Activated naive CD8-positive, alpha-beta T cell treated with anti-CD3 and anti-CD28 coated beads, Interleukin-2, amount 50 U/mL, for 24 hours (primary cell): ENCODE measurements around the gene C2CD3.

ENCODE experiments used
- ATAC-seq: fragments of 150-1000 bp; cut with Tn5 transposase; one replicate; pipeline ENCODE4 v1.10.0; 2021
- DNase-seq: peaks from one replicate; pipeline ENCODE4 v3.0.0; 2021
- H3K27ac Mint-ChIP-seq: one replicate; pipeline ENCODE4 v1.8.0; 2021; ENCODE audit warnings: mild to moderate bottlenecking, mixed read lengths
- H3K27me3 Mint-ChIP-seq: one replicate; pipeline ENCODE4 v1.8.0; 2021; ENCODE audit warnings: mixed read lengths
- H3K36me3 Mint-ChIP-seq: one replicate; pipeline ENCODE4 v1.8.0; 2021; ENCODE audit warnings: low read depth, mixed read lengths
- H3K4me1 Mint-ChIP-seq: one replicate; pipeline ENCODE4 v1.8.0; 2021; ENCODE audit warnings: mixed read lengths
- H3K4me3 Mint-ChIP-seq: one replicate; pipeline ENCODE4 v1.8.0; 2021; ENCODE audit warnings: mild to moderate bottlenecking, moderate library complexity, mixed read lengths
- H3K9me3 Mint-ChIP-seq: one replicate; pipeline ENCODE4 v1.8.0; 2021; ENCODE audit warnings: mixed read lengths

Gene C2CD3

DNA sequence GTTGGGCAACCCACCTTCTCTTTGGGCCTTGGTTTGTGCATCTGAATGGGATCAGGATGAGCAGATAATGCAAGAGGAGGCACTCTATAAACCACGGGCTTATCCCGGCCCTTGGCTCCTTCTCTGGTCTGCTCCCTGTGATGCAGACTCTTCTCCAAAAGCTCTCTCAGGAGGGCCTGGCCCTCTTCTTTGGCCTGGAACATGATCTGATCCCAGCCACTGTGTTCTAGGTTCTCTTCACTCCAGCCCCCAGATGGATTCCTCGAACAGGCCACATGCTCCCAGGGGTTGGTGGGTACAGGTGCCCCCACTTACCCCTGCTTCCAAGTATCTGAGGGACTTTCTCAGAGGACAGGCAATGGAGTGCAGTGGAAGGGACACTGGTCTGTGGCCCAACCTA, 153.2 kb downstream of the C2CD3 start:
- ATAC-seq: no peak
- Mint-ChIP-seq H3K27ac (no peak overlapping the region), H3K27me3 (no peaks in the 10 kb centered on the region), H3K4me1 (peaks cover 45% of the 10 kb centered on the region), H3K9me3 (no peaks in the 10 kb centered on the region), H3K36me3 (peaks cover 34% of the 10 kb centered on the region), H3K4me3 (no peak overlapping the region)
- DNase-seq: no peak

DNA sequence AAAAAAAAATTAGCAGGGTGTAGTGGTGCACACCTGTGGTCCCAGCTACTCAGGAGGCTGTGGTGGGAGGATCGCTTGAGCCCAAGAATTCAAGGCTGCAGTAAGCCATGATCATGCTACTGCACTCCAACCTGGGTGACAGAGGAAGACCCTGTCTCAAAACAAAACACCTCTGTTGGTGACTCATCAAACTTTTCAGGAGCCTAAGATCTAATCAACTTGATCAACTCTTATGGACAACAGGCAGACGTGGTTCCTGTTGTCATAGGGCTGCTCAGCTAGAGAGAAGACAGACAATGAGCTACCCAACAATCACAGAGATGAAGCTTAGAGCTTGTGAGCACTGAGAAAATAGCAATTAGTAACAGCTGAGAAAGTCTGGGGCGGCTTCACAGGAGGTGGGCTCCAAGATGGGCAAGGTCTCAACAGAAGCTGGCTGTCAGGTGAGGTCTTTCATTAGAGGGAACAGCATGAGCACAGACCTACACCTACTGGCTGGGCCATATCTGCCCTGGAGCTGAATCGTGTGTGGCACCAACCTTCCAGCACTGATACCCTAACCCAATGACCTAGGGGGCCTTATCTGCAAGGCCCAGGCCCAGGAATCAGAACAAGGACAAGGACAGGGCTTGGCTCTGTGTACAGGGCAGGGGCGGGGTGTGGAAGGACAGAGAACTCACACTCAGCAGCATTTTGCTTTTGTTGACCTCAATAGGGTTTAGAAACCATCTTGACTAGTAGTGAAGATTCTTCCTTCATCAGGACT, 154.7 kb downstream of the C2CD3 start:
- Mint-ChIP-seq H3K27ac (peak overlapping the region; percentile 66), H3K36me3 (peaks cover 43% of the 10 kb centered on the region), H3K4me1 (peaks cover 60% of the 10 kb centered on the region), H3K4me3 (no peak overlapping the region), H3K27me3 (no peaks in the 10 kb centered on the region), H3K9me3 (no peaks in the 10 kb centered on the region)
- no peak for ATAC-seq
- no peak for DNase-seq

DNA sequence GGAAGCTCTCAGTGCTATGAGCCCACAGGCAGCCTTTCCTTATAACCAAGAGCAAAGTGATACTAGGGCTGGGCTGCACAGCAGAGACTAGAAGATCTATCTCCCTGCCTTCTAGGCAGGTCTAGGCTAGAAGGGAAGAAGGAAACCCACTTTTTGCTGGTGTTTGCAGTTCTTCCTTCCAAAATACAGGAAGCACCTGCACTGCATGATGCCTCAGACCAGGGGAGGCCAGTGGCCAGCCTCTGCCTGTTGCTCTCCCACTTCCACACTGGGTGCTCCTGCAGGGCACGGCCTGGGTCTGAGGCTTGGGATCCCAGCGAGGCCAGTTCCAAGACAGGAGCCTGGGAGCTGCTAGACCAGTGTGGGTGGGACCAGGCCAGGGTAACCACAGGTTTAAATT, 155.9 kb downstream of the C2CD3 start:
- Mint-ChIP-seq H3K36me3 (peaks cover 45% of the 10 kb centered on the region), H3K27me3 (no peaks in the 10 kb centered on the region), H3K4me1 (peaks cover 72% of the 10 kb centered on the region), H3K4me3 (no peak overlapping the region), H3K27ac (no peak overlapping the region), H3K9me3 (no peaks in the 10 kb centered on the region)
- ATAC-seq: no peak
- DNase-seq: no peak

DNA sequence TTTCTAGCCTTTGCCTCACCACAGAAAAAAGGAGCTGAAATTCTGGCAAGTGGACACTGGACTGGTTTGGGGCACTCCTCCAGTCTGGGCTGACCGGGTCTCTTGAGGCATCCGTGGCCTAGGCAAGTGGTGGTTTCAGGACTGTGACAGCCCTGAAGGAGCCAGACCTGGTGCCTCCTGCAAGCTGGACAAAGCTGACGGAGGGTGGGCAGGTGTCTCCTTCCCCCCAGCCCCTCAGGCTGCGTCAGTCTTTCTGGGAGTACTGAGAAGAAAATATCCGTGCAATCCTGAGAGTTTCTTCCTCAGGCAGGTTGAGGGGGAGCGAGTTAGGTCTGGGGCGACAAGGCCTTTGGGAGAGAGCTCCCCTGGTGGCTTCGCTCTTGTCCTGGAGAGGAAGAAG, 157.7 kb downstream of the C2CD3 start:
- Mint-ChIP-seq H3K27me3 (no peaks in the 10 kb centered on the region), H3K36me3 (peaks cover 45% of the 10 kb centered on the region), H3K27ac (no peak overlapping the region), H3K9me3 (no peaks in the 10 kb centered on the region), H3K4me1 (peaks cover 88% of the 10 kb centered on the region), H3K4me3 (no peak overlapping the region)
- DNase-seq: no peak
- no peak for ATAC-seq

DNA sequence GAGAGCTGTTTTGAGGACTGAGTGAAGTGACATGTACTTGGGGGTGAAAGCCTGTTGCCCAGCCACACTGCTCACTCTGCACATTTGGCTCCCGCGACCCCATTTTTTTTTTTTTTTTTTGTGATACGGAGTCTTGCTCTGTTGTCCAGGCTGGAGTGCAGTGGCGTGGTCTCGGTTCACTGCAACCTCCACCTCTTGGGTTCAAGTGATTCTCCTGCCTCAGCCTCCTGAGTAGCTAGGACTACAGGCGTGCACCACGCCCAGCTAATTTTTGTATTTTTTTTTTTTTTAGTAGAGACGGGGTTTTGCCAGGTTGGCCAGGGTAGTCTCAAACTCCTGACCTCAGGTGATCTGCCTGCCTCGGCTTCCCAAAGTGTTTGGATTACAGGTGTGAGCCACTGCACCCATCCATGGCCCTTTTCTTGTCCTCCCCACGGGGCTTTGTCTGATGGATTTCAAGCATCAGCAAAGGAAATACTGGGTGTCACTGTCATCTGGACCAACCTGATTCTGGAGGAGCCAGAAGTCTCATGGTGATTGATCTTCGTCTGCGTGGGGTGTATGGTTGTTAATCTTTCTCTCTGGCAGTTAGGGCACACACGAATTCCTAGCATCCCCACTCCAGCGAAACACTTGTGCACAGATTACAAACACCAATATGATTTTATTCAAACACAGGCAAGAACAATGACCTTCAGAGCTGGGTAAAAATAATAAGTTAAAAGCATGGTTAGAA, 158.6 kb downstream of the C2CD3 start:
- DNase-seq (no peak), ATAC-seq (no peak)
- Mint-ChIP-seq H3K36me3 (peaks cover 38% of the 10 kb centered on the region), H3K4me1 (peaks cover 94% of the 10 kb centered on the region), H3K4me3 (peak overlapping the region; percentile 52), H3K27me3 (no peaks in the 10 kb centered on the region), H3K9me3 (no peaks in the 10 kb centered on the region), H3K27ac (peak overlapping the region; percentile 98)

DNA sequence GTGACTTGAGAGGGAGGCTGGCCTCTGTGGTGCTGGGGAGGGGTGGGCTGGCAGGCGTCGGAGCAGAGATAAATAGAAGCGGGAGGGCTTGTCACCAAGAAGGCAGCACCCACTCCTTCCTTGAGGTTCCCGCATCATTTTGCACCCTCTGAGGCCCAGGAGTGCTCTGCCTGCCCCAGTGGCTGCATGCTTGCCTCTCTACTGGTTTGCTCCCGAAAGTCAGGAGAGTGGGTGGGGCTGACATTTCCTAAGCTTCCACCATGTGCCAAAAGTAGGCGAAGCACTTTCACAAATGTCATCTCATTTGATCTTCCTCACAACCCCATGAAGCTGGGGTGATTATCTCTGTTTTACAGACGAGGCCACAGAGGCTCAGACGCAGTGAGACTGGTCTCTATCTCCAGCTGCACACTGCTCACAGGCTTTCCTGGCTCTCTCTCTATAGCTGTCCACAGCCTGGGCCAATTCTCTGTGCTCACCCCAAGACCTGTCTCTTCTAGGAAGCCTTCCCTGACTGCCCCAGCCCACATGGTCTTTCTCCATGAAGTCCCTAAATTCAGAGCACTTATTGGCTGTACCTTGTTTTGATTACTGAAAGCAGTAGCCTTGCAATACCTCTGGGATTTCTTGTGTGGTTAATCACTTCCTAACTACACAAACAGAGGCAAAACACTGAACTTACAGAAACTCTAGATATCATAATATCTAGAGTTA, 159.3 kb downstream of the C2CD3 start:
- ATAC-seq: peak; percentile 85
- Mint-ChIP-seq H3K4me3 (peak overlapping the region; percentile 52), H3K27me3 (no peaks in the 10 kb centered on the region), H3K4me1 (peaks cover 91% of the 10 kb centered on the region), H3K36me3 (peaks cover 31% of the 10 kb centered on the region), H3K27ac (peak overlapping the region; percentile 98), H3K9me3 (no peaks in the 10 kb centered on the region)
- DNase-seq: peak; percentile 64

DNA sequence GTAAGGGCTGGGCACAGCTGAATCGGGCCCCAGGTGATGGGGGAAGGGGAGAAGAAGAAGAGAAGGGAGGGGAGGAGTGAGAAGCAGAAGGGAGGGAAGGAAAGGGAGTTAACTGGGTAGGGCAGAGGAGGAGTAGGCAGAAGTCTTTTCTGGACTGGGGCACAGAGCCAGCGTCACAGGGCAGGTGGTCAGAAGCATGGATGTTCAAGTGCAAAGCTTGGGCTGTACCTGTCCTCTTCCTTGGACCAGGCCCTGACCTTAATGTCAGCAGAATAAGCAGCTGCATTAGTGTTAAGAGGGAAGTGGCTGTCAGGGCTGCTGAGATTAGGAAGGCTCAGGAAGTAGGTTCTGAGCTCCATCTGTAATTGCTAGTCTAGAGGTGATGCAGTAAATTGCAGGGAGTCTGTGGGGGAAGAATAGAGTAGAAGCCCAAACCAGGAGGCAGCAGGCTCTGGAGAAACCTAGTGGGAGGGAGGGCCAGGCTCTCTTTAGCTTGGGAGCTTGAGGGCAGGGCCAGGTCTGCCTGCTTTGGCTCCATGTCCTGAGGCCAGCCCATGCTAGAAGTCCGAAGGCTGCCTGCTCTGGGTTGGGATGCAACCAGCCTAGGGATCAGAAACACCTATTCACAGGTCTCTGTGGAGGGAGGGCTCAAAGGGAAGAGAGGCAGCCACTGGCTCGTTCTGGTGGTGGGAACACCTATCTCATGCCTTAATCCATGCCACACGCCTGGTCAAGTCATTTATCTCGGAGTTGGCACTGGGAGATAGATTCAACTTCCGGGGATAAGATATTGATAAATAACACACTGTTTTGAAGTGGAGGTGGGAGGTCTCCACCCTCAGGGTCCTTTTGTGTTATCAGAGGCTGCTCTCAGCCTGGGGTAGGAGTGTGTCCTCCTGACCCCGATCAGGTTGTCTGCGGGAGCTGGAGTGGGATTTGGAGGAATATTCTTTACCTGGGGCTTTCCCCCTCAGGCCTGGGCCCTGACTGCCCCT, 160.2 kb downstream of the C2CD3 start:
- H3K36me3 Mint-ChIP-seq: peaks cover 24% of the 10 kb centered on the region

DNA sequence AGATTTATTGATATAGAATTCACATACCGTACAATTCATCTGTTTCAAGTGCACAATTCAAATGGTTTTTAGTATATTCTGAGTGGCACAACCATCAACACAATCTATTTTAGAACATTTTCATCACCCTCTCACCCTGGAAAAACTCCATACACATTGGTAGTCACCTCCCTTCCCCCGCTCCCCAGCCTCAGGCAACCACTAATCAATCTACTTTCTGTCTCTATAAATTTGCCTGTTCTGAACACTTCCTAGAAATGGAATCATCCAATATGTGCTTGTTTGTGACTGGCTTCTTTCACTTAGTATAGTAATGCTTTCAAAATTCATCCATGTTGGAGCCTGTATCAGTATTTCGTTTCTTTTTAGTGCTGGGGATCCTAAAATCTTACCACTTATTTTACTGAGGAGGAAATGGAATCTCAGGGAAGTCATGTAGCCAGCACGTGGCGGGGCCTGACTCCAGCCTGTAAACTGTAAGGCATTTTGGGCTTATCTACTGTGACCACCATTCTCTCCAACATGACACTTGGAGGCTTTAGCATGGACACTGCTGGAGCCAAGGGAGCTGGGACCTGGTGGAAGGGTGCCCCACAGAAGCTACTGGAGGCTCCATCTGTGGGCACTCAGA, 161.0 kb downstream of the C2CD3 start:
- ATAC-seq (no peak), DNase-seq (no peak)
- Mint-ChIP-seq H3K36me3 (peaks cover 24% of the 10 kb centered on the region), H3K27ac (peak overlapping the region; percentile 98), H3K9me3 (no peaks in the 10 kb centered on the region), H3K4me3 (no peak overlapping the region), H3K4me1 (peaks cover 92% of the 10 kb centered on the region), H3K27me3 (no peaks in the 10 kb centered on the region)

More for the DNA sequence above, 160.2 kb downstream of the C2CD3 start:
- DNase-seq (no peak), ATAC-seq (no peak)
- Mint-ChIP-seq H3K4me1 (peaks cover 91% of the 10 kb centered on the region), H3K9me3 (no peaks in the 10 kb centered on the region), H3K27me3 (no peaks in the 10 kb centered on the region), H3K27ac (peak overlapping the region; percentile 98), H3K4me3 (peak overlapping the region; percentile 52)

DNA sequence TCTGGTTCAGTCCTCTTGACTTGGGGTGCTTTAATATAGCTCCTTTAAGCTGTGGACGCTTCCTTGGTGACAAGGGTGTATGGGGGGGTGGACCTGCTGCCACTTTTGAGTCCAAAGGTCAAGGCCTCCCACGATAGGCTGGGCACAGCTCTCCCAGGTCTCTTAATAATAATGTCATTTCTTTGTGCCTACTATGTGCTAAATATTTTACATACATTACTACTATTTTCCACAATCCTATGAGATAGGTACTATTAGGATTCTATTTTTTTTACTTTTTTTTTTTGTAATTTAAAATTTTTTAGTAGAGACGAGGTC, 161.6 kb downstream of the C2CD3 start:
- Mint-ChIP-seq H3K9me3 (no peaks in the 10 kb centered on the region), H3K4me1 (peaks cover 91% of the 10 kb centered on the region), H3K36me3 (peaks cover 19% of the 10 kb centered on the region), H3K4me3 (peak overlapping the region; percentile 26), H3K27ac (peak overlapping the region; percentile 83), H3K27me3 (no peaks in the 10 kb centered on the region)
- ATAC-seq (no peak), DNase-seq (no peak)

DNA sequence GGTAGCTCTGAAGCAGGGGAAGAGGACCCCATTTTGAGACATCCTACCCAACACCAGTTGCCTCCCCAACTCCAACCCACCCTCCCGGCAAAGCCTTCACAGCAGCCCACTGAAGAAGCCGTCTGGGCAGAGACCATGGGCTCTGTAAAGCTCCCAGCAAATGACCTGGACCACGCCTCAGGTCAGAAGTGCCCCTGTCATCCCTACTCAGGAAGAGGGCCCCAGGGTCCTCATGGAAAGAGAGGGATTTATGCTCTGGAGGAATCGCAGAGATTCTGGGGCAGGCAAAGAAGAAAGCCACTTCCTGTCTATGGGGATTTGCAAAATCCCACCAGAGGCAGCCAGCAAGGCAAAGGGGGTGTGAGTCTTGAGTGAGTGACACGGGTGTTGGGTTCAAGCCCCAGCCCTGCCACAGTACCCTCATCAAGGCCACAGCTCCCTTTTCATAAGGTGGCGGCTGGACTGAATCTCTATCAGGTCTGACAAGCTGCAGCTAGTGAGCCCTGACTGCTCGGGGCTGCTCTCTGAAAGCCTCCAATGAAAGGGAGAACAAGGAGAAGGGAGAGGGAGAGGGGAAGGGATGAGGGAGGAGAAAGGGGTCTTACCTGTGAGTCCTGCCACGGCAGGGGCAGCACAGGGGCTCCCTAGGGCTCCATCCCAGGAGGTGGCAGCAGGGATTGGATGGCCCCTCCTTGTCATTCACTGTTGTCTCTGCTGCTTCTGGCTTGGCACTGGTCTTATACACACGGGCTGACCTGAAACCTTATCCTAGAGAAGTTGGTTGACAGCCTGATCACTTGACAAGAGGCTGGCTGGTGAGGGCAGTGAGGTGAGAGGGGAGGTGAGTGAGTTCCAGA, 162.2 kb downstream of the C2CD3 start, which contains the start of gene UCP3:
TSS of gene UCP3 (minus strand) at position 713 of the 857 bp plus-strand sequence. CDS start 2,043 bp downstream, outside the sequence.
- Mint-ChIP-seq H3K4me1 (peaks cover 90% of the 10 kb centered on the region), H3K27me3 (no peaks in the 10 kb centered on the region), H3K4me3 (peak within 1 kb of the TSS; percentile 26), H3K36me3 (peaks cover 16% of the 10 kb centered on the region), H3K27ac (peak within 1 kb of the TSS; percentile 98), H3K9me3 (no peaks in the 10 kb centered on the region)
- no peak for ATAC-seq
- DNase-seq: no peak

DNA sequence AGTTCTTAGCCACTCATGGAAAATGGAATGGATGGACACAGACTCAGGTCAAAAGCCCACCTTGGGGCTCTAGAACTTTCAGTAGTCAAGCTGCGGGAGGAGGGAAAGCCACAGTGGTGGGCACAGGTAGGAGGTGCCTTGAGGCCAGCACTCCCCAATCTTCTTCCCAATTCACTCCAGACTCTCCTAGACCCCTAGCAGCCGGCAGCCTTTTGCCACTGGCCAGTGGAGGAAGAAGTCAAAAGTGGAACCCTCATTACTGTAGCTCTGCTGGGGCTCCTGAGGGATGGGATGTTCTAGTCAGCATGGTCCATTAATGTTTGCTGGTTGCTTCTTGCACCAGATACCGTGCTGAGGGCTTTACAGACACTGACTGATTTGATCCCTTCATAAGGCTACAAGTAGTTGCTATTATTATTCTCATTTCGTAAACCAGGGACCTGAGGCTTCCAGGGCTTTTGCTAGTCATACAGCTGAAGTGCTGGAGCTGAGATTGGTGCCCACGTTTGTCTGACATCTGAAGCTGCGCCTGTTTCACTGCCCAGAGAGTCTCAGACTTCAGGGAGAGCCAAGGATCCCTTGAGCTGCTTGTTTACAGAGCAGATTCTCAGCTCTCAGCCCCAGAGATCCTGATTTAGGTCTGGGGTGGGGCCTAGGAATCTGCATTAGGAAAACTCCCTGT, 163.0 kb downstream of the C2CD3 start:
- H3K27ac Mint-ChIP-seq: peak overlapping the region; percentile 39
- H3K4me3 Mint-ChIP-seq: no peak overlapping the region
- DNase-seq (no peak), ATAC-seq (no peak)
- peaks cover 17% of the 10 kb centered on the region for H3K36me3 Mint-ChIP-seq
- peaks cover 84% of the 10 kb centered on the region for H3K4me1 Mint-ChIP-seq
- H3K9me3 Mint-ChIP-seq: no peaks in the 10 kb centered on the region
- H3K27me3 Mint-ChIP-seq: no peaks in the 10 kb centered on the region

DNA sequence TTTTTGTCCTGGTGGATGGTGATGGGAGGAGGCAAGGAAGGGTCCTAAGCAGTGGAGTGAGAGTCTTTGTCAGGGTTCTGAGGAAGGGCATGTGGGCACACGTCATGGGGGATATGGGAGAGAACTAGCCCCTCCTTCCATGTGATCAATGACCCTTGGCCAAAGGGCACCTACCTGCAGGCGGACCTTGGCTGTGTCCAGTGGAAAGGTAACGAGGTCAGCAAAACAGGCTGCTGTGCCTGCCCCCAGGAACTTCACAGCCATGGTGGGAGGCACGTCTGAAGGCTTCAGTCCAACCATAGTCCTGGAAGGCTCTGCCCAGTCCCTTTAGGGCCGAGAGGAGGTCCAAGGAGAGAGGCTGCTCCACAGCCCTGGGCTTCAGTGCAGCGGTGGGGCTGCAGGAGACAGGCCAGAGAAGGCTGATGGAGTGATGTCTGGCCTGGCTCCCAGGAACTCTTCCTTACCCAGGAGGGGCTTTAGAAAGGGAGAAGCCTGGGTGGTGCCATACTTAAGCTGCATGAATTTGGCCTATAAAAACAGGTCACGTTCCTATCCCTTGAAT, 164.0 kb downstream of the C2CD3 start:
- ATAC-seq: no peak
- no peaks in the 10 kb centered on the region for H3K9me3 Mint-ChIP-seq
- no peaks in the 10 kb centered on the region for H3K27me3 Mint-ChIP-seq
- H3K4me3 Mint-ChIP-seq: no peak overlapping the region
- no peak for DNase-seq
- peak overlapping the region; percentile 33 for H3K27ac Mint-ChIP-seq
- H3K36me3 Mint-ChIP-seq: peaks cover 11% of the 10 kb centered on the region
- peaks cover 74% of the 10 kb centered on the region for H3K4me1 Mint-ChIP-seq
